PC-9 (cell line): Measurements from ENCODE around the gene S100A14.

Experiments used
- CTCF ChIP-seq: fragments of 200-600 bp; sonication (generic); conservative IDR thresholded peaks from 2 replicates; pipeline ENCODE4 v1.6.1; 2017; ENCODE audit warnings: mixed run types, antibody characterized with exemption, mild to moderate bottlenecking, moderate library complexity
- EZH2 ChIP-seq: fragments of 200-600 bp; sonication (generic); IDR thresholded peaks from 2 replicates; pipeline ENCODE4 v1.8.0; 2017; ENCODE audit warnings: antibody characterized with exemption, low read depth

GRCh38 chr1:153612111-153612754 lies 3.9 kb downstream of the S100A14 start:
- TF ChIP-seq CTCF, result no peak
- no peak for TF ChIP-seq EZH2
